ENCODE data around the gene HLA-DRB1. TPM values are rescaled to one million over a fixed set of nuclear protein-coding genes. Genes with fewer than 3 reads are reported as not detected.
"Not testable (repeated sequence)": the region's sequence is repeated elsewhere in the genome, so short reads cannot be mapped to it uniquely, and the experiment has no call there.

HLA-DRB1 gene
- total RNA-seq, 1 donor from 2014 or later: 25.5 TPM

- Histone ChIP-seq H3K27me3 (no peaks in the 10 kb centered on the region), H3K36me3 (no peaks in the 10 kb centered on the region), H3K27ac (no peak overlapping the region), H3K4me1 (no peaks in the 10 kb centered on the region), H3K4me3 (no peak overlapping the region), H3K9me3 (no peaks in the 10 kb centered on the region)
- no peak for DNase-seq (ENCODE audit: extremely low spot score in 2 of 2)
- intact Hi-C loops (cut with DNase I): no loop called here
- TF ChIP-seq POLR2A (IDR thresholded peaks at IDR 0.05): no peak
- TF ChIP-seq, protein P1, sequence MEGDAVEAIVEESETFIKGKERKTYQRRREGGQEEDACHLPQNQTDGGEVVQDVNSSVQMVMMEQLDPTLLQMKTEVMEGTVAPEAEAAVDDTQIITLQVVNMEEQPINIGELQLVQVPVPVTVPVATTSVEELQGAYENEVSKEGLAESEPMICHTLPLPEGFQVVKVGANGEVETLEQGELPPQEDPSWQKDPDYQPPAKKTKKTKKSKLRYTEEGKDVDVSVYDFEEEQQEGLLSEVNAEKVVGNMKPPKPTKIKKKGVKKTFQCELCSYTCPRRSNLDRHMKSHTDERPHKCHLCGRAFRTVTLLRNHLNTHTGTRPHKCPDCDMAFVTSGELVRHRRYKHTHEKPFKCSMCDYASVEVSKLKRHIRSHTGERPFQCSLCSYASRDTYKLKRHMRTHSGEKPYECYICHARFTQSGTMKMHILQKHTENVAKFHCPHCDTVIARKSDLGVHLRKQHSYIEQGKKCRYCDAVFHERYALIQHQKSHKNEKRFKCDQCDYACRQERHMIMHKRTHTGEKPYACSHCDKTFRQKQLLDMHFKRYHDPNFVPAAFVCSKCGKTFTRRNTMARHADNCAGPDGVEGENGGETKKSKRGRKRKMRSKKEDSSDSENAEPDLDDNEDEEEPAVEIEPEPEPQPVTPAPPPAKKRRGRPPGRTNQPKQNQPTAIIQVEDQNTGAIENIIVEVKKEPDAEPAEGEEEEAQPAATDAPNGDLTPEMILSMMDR (IDR thresholded peaks at IDR 0.05): no peak
- TF ChIP-seq POLR2AphosphoS5 (IDR thresholded peaks at IDR 0.05; ENCODE audit: insufficient read depth in 1 of 2, low read depth in 1 of 2): no peak
Observed at GRCh38 chr6:32635526-32636123, 46.0 kb upstream of the HLA-DRB1 start.

- H3K27ac ChIP-seq; intact Hi-C loops (cut with DNase I); H3K4me1 ChIP-seq; H3K9me3 ChIP-seq; H3K36me3 ChIP-seq; H3K4me3 ChIP-seq; DNase-seq (ENCODE audit: extremely low spot score in 2 of 2); H3K27me3 ChIP-seq: not testable (repeated sequence)
Observed at GRCh38 chr6:32629793-32630192, 40.1 kb upstream of the HLA-DRB1 start.

DNA sequence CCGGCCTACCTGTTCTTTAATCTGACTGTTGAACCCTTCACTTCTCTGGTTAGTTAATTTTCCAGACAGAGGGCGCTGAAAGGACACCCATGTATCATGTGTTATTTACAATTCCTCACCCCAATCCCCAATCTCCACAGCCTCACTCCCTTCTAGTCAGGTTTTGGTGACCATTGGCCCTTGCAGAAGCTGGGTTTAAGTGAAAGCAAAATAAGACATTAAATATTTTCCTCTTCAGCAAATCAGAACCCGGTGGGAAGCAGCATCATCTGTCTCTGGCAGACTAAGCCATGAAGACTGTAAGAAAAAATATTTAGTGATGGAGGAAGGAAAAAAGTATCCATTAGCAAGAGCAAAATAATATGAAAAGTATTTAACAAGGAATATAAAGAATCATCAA is 38.2 kb upstream of the HLA-DRB1 start:
- TF ChIP-seq, protein P1 (IDR thresholded peaks at IDR 0.05): no peak
- no peak for TF ChIP-seq POLR2A (IDR thresholded peaks at IDR 0.05)
- no peak for TF ChIP-seq POLR2AphosphoS5 (IDR thresholded peaks at IDR 0.05; ENCODE audit: insufficient read depth in 1 of 2, low read depth in 1 of 2)
- Histone ChIP-seq H3K4me3 (no peak overlapping the region), H3K36me3 (no peaks in the 10 kb centered on the region), H3K4me1 (no peaks in the 10 kb centered on the region), H3K9me3 (no peaks in the 10 kb centered on the region), H3K27me3 (no peaks in the 10 kb centered on the region), H3K27ac (no peak overlapping the region)
- DNase-seq (ENCODE audit: extremely low spot score in 2 of 2): no peak
- intact Hi-C loops (cut with DNase I): no loop called here

GRCh38 chr6:32627249-32627648 is 37.6 kb upstream of the HLA-DRB1 start:
- intact Hi-C loops (cut with DNase I): no loop called here
- Histone ChIP-seq H3K27ac (no peak overlapping the region), H3K4me3 (no peak overlapping the region), H3K36me3 (no peaks in the 10 kb centered on the region), H3K27me3 (no peaks in the 10 kb centered on the region), H3K4me1 (no peaks in the 10 kb centered on the region), H3K9me3 (no peaks in the 10 kb centered on the region)
- TF ChIP-seq, protein P1 (IDR thresholded peaks at IDR 0.05): no peak
- TF ChIP-seq POLR2A (IDR thresholded peaks at IDR 0.05) (no peak), POLR2AphosphoS5 (IDR thresholded peaks at IDR 0.05; ENCODE audit: insufficient read depth in 1 of 2, low read depth in 1 of 2) (no peak)
- DNase-seq (ENCODE audit: extremely low spot score in 2 of 2): no peak

DNA sequence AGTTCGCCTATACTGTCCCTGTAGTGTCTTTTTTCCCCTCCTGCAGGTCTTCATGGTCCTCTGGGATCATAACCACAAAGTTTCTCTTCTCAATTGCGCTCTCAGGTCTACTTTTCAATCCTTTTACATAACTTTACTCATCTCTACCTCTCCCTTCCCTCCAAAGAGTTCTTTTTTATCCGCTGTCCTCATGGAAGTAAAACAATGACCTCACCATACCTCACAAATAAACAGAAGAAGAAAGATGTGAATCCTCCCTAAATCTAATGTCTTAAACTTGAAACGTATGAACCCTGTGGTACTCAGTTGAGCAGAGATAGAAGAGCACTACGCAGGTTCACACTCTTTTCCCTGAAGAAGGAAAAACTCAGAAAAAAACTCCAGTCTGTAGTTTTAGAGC is 35.5 kb upstream of the HLA-DRB1 start:
- no peaks in the 10 kb centered on the region for H3K27me3 ChIP-seq
- no peaks in the 10 kb centered on the region for H3K4me1 ChIP-seq
- no peak for DNase-seq (ENCODE audit: extremely low spot score in 2 of 2)
- H3K9me3 ChIP-seq: no peaks in the 10 kb centered on the region
- no peak overlapping the region for H3K4me3 ChIP-seq
- intact Hi-C loops (cut with DNase I): no loop called here
- no peak overlapping the region for H3K27ac ChIP-seq
- TF ChIP-seq POLR2AphosphoS5 (IDR thresholded peaks at IDR 0.05; ENCODE audit: insufficient read depth in 1 of 2, low read depth in 1 of 2): no peak
- TF ChIP-seq, protein P1 (IDR thresholded peaks at IDR 0.05): no peak
- no peak for TF ChIP-seq POLR2A (IDR thresholded peaks at IDR 0.05)
- H3K36me3 ChIP-seq: no peaks in the 10 kb centered on the region
